ENCODE measurements around the gene ZNF12.
"Not testable (repeated sequence)": the region's sequence is repeated elsewhere in the genome, so short reads cannot be mapped to it uniquely, and the experiment has no call there.

Gene ZNF12

GRCh38 chr7:6691103-6691502 lies 15.6 kb downstream of the ZNF12 start:
- no peak for DNase-seq

DNA sequence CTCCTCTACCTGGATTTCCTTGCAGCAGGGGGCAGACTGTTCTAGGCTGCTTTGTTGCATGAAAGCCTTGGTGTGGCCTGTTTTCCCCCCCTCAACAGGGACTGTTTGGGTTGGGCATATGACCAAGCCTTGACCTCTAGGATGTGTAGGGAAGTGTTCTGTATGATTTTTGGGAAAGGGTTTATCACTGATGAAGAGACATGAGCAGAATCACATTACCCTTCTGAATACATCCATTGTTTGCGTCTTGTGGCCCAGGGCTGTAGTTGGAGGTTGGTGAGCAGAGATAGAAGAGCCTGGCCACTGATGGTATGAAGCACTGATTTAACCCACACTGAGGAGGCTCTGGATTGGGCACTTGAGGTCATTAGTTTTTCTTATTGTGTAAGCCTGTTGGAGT lies 26.6 kb downstream of the ZNF12 start:
- DNase-seq: no peak

GRCh38 chr7:6675807-6676405 lies 30.8 kb downstream of the ZNF12 start:
- no peak for DNase-seq

DNA sequence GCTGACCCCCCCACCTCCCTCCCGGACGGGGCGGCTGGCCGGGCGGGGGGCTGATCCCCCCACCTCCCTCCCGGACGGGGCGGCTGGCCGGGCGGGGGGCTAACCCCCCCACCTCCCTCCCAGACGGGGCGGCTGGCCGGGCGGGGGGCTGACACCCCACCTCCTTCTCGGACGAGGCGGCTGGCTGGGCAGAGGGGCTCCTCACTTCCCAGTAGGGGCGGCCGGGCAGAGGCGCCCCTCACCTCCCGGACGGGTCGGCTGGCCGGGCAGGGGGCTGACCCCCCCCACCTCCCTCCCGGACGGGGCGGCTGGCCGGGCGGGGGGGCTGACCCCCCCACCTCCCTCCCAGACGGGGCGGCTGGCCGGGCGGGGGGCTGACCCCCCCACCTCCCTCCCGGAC lies 35.9 kb downstream of the ZNF12 start:
- DNase-seq: not testable (repeated sequence)

GRCh38 chr7:6658618-6659345 lies 48.0 kb downstream of the ZNF12 start:
- DNase-seq: no peak

DNA sequence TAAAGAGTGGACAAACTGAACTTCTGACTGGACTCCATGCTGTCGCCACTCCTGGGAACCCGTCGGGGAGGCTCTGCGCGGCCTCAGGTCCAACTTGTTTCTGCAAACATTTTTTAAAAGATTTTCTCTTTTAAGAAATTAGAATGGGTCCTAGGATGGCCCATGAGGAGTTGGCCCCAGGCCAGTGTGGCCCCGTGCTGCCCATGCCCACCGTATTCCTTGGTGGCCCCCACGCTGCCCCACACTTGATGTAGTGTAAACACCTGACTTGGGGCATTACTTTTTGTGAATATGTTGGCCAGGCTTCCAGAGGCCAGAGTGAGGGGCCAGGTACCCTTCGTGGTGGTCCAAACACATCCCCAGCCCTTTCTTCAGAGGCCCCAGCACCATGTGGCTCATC lies 50.3 kb downstream of the ZNF12 start:
- DNase-seq: no peak

- no peak for DNase-seq
These were observed 50.9 kb downstream of the ZNF12 start for GRCh38 chr7:6655636-6656385.

GRCh38 chr7:6654842-6655610 lies 51.7 kb downstream of the ZNF12 start:
- no peak for DNase-seq

DNA sequence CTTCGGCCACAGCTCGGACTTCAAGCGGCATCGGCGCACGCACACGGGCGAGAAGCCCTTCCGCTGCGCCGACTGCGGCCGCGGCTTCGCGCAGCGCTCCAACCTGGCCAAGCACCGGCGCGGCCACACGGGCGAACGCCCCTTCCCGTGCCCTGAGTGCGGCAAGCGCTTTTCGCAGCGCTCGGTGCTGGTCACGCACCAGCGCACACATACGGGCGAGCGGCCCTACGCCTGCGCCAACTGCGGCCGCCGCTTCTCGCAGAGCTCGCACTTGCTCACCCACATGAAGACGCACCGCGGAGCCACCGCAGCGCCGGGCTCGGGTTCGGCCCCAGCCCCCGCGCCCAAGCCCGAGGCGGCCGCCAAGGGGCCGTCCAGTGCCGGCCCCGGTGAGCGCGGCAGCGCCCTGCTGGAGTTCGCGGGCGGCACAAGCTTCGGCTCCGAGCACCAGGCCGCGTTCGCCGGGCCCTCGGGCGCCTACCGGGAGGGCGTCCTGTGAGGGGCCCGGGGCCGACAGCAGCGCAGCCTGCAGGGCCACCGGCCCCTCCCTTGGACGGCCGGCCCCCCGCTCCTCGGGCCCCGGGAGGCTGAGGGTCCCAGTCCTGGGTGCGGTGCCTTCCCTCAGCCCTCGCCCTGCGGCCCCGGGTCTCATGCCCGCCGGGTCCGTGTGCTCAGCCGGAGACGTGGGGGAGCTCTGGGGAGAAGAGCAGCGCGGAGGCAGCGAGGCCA lies 52.5 kb downstream of the ZNF12 start:
- DNase-seq: no peak

GRCh38 chr7:6653071-6654003 lies 53.4 kb downstream of the ZNF12 start:
- no peak for DNase-seq

DNA sequence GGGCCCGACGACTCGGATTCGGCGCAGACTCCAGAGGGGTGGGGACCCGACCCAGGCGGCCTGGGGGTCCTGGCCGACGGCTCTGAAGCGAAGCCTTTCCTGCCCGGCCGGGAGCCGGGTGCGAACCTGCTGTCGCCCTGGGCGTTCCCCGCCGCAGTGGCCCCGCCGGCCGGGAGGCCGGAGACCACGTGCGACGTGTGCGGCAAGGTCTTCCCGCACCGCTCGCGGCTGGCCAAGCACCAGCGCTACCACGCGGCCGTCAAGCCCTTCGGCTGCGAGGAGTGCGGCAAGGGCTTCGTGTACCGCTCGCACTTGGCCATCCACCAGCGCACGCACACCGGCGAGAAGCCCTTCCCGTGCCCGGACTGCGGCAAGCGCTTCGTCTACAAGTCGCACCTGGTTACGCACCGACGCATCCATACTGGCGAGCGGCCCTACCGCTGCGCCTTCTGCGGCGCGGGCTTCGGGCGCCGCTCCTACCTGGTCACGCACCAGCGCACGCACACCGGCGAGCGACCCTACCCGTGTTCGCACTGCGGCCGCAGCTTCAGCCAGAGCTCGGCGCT lies 54.2 kb downstream of the ZNF12 start:
- no peak for DNase-seq

- DNase-seq: no peak
These were observed 54.8 kb downstream of the ZNF12 start for GRCh38 chr7:6651851-6652445.

DNA sequence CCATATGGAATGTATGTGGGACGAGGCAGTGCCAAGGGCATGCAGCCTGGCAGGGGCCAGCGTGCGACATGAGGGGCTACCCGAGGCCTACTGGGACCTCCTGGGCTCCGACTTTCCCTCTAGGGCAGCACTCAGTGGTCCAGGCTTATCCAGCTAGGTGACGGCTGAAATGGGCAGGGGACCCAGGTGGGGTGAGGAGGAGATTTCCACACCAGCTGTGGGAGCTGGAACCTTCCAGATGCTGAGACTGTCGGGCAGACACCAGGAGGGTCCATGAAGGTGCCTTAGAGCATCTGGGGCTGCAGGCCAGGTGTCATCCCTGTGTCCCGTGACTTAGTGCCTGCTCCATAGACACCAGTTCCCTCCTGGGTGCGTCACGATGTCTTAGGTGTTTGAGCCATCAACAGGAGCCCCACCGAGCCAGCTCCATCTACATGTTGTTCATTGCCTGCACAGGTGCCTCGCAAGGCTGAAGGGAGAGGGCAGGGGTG lies 56.2 kb downstream of the ZNF12 start:
- DNase-seq: no peak

DNA sequence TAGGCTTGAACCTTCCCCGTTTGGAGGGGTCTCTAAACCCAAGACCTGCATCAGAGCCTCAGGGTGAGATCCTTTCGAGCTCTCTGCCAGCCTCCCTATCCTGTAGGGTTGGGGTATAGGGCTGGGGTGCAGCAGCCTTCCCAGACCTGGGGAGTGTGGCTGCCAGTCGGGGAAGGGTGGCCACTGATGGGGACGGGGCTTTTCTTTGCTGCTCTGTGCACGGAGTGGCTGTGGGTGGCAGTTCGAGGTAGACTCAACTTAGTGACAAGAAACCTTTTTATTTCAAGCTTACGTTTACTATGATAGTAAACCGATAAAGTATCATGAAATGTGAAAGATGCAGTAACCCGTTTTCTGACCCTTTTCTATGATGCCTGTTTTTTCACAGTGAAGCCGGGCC lies 56.7 kb downstream of the ZNF12 start:
- no peak for DNase-seq

DNA sequence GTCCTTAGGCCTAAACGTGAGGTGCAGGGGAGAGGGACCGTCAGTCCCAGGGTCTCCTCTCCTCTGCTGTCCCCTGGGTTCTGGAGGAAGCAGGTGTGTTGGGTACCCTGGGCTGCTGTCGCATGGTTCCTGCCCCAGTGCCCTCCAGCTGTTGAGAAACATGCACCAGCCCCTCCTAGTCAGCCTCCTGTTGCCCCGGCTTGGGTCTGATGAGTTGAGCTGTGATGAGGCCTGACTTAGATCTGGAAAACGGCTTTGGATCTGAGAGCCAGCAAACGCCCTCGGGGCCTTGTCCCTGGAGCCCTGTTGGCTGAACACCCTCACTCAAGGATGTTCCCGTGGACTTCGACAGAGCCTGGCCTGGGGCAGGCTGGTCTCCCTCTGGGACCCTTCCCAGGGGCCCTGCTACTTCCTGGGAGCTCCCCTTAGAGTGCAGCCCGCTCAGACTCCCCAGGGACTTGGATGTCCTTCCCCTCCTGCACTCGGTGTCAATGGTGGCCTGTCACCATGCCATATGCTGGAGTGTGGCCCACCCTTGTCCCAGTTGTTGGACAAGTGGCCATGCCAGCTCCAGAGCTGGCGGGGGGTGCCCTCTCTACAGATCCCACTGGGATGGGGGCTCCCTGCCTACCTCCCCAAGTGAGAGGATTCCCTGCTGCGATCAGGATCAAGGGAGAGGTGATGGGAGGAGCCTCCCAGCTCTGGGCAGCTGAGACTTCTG lies 57.3 kb downstream of the ZNF12 start:
- no peak for DNase-seq

GRCh38 chr7:6648815-6649104 lies 58.0 kb downstream of the ZNF12 start:
- no peak for DNase-seq

GRCh38 chr7:6648066-6648814 lies 58.5 kb downstream of the ZNF12 start:
- DNase-seq: no peak

- DNase-seq: no peak
These were observed 59.2 kb downstream of the ZNF12 start for GRCh38 chr7:6647541-6647940.

GRCh38 chr7:6647080-6647479 lies 59.7 kb downstream of the ZNF12 start:
- DNase-seq: no peak
